Esophagus muscularis mucosa (tissue), 4 donors: ENCODE data around the gene ORM1. TPM values are rescaled to one million over a fixed set of nuclear protein-coding genes. Genes with fewer than 3 reads are reported as not detected.

Experiments used
- DNase-seq: peaks from one replicate; pipeline ENCODE4 v3.0.0-alpha.2; 2017; ENCODE audit errors: extremely low spot score
- H3K27ac ChIP-seq, 4 donors: fragments of 200-600 bp; sonication (generic); replicated peaks in 1 of 4; 1 replicate in 3 of 4; 2 replicates in 1 of 4; pipeline ENCODE4 v1.5.1; 2016 to 2019; ENCODE audit warnings: mild to moderate bottlenecking in 1 of 4
- H3K27me3 ChIP-seq, 4 donors: fragments of 200-600 bp; sonication (generic); one replicate each; pipeline versions ENCODE4 v1.5.1 to v1.6.0; 2016 to 2019
- H3K36me3 ChIP-seq, 4 donors: fragments of 200-600 bp; sonication (generic); one replicate each; pipeline ENCODE4 v1.5.1; 2016 to 2019
- H3K4me1 ChIP-seq, 4 donors: fragments of 200-600 bp; sonication (generic); one replicate each; pipeline ENCODE4 v1.5.1; 2016 to 2019
- H3K4me3 ChIP-seq, 4 donors: fragments of 200-600 bp; sonication (generic); 1 replicate in 2 of 4; 2 replicates in 2 of 4; pipeline ENCODE4 v1.5.1; 2016 to 2019; ENCODE audit warnings: mild to moderate bottlenecking in 4 of 4, moderate library complexity in 1 of 4
- H3K9me3 ChIP-seq, 4 donors: fragments of 200-600 bp; sonication (generic); 1 replicate in 3 of 4; 2 replicates in 1 of 4; pipeline ENCODE4 v1.5.1; 2016 to 2019
- CTCF ChIP-seq, 3 experiments: fragments of 200-600 bp in 2 of 3; fragments of 450-650 bp in 1 of 3; sonication (generic) in 2 of 3; IDR thresholded peaks; one replicate each; pipeline ENCODE4 v1.5.1; 2017 to 2019; ENCODE audit warnings: antibody characterized with exemption in 3 of 3, mild to moderate bottlenecking in 2 of 3, moderate library complexity in 1 of 3
- EP300 ChIP-seq: sonication (generic); formaldehyde crosslinking; IDR thresholded peaks from one replicate; pipeline ENCODE4 v1.6.1; 2017; ENCODE audit warnings: antibody characterized with exemption
- POLR2A ChIP-seq: fragments of 450-650 bp; IDR thresholded peaks from one replicate; pipeline ENCODE4 v1.6.1; 2017; ENCODE audit warnings: antibody characterized with exemption, moderate library complexity, mild to moderate bottlenecking, low read depth
- POLR2AphosphoS5 ChIP-seq, 2 donors: sonication (generic); formaldehyde crosslinking; IDR thresholded peaks; one replicate each; pipeline ENCODE4 v1.6.1; 2017; ENCODE audit warnings: antibody characterized with exemption in 2 of 2
- WGBS: methylation state at CpG from one replicate; pipeline ENCODE4 v1.1.5; 2018; 5-methylcytosine and 5-hydroxymethylcytosine counted together
- intact Hi-C: fragments of 100-400 bp; cut with DNase I; formaldehyde crosslinking; loops from one replicate; pipeline ENCODE4 v1.15.1; 2023
- total RNA-seq, 4 donors: library from RNA; depleted of rRNA; stranded (reverse); fragments of >200 nt; gene quantifications; one replicate each; pipeline versions ENCODE4 v1.1.0 to v1.2.1, GENCODE V29; 2016

ORM1 gene
- total RNA-seq, 4 donors from 2014 or later, result 1.3 TPM; not detected in 3

- Histone ChIP-seq H3K4me1 (no peaks in the 10 kb centered on the region), H3K36me3 (peaks cover 0 to 3% (median 0%) of the 10 kb centered on the region in 4 donors), H3K9me3 (no peaks in the 10 kb centered on the region), H3K4me3 (no peak overlapping the region), H3K27ac (no peak overlapping the region), H3K27me3 (peaks cover 0 to 6% (median 0%) of the 10 kb centered on the region in 4 donors)
- 79% methylated on average over 8 of the region's 10 CpGs for WGBS
- no peak for DNase-seq
- intact Hi-C loops, result no loop called here
- TF ChIP-seq POLR2A (no peak), EP300 (no peak), CTCF (IDR thresholded peaks at IDR 0.05) (no peak), POLR2AphosphoS5 (IDR thresholded peaks at IDR 0.05) (no peak)
Observed at GRCh38 chr9:114286146-114286679, 36.7 kb upstream of the ORM1 start.

GRCh38 chr9:114287001-114287762, 35.7 kb upstream of the ORM1 start:
- 88% methylated on average over 14 of the region's 16 CpGs for WGBS
- peaks cover 0 to 13% (median 0%) of the 10 kb centered on the region in 4 donors for H3K27me3 ChIP-seq
- no peak for DNase-seq
- TF ChIP-seq EP300 (no peak), POLR2A (no peak)
- no peaks in the 10 kb centered on the region for H3K9me3 ChIP-seq
- peaks cover 0 to 5% (median 2%) of the 10 kb centered on the region in 4 donors for H3K36me3 ChIP-seq
- no peak overlapping the region for H3K4me3 ChIP-seq
- H3K4me1 ChIP-seq, result no peaks in the 10 kb centered on the region
- intact Hi-C loops, result no loop called here
- no peak overlapping the region for H3K27ac ChIP-seq

- 85% methylated on average over 12 of the region's 15 CpGs for WGBS
- no peak overlapping the region for H3K4me3 ChIP-seq
- intact Hi-C loops, result no loop called here
- no peaks in the 10 kb centered on the region for H3K9me3 ChIP-seq
- no peaks in the 10 kb centered on the region for H3K4me1 ChIP-seq
- H3K27me3 ChIP-seq, result peaks cover 0 to 13% (median 0%) of the 10 kb centered on the region in 4 donors
- H3K36me3 ChIP-seq, result peaks cover 0 to 9% (median 4%) of the 10 kb centered on the region in 4 donors
- TF ChIP-seq POLR2A (no peak), EP300 (no peak), CTCF (IDR thresholded peaks at IDR 0.05) (no peak), POLR2AphosphoS5 (IDR thresholded peaks at IDR 0.05) (no peak)
- no peak for DNase-seq
- H3K27ac ChIP-seq, result no peak overlapping the region
Observed at GRCh38 chr9:114287763-114288192, 35.1 kb upstream of the ORM1 start.

GRCh38 chr9:114288193-114289091, 34.5 kb upstream of the ORM1 start:
- no peak for TF ChIP-seq CTCF (IDR thresholded peaks at IDR 0.05)
- no peak for TF ChIP-seq POLR2AphosphoS5 (IDR thresholded peaks at IDR 0.05)
- no peak for TF ChIP-seq POLR2A
- no peak for TF ChIP-seq EP300
- DNase-seq, result no peak
- H3K9me3 ChIP-seq, result no peaks in the 10 kb centered on the region
- no peaks in the 10 kb centered on the region for H3K4me1 ChIP-seq
- H3K27ac ChIP-seq, result no peak overlapping the region
- peaks cover 0 to 13% (median 0%) of the 10 kb centered on the region in 4 donors for H3K27me3 ChIP-seq
- intact Hi-C loops, result no loop called here
- 74% methylated on average over 14 of the region's 23 CpGs for WGBS
- H3K36me3 ChIP-seq, result peaks cover 0 to 9% (median 4%) of the 10 kb centered on the region in 4 donors
- no peak overlapping the region for H3K4me3 ChIP-seq

GRCh38 chr9:114289106-114289505, 33.8 kb upstream of the ORM1 start:
- TF ChIP-seq POLR2AphosphoS5 (IDR thresholded peaks at IDR 0.05), result no peak
- no peak for TF ChIP-seq POLR2A
- no peak for TF ChIP-seq CTCF (IDR thresholded peaks at IDR 0.05)
- TF ChIP-seq EP300, result no peak
- intact Hi-C loops, result no loop called here
- no peaks in the 10 kb centered on the region for H3K4me1 ChIP-seq
- DNase-seq, result no peak
- H3K27ac ChIP-seq, result no peak overlapping the region
- no peaks in the 10 kb centered on the region for H3K9me3 ChIP-seq
- peaks cover 0 to 13% (median 0%) of the 10 kb centered on the region in 4 donors for H3K27me3 ChIP-seq
- 90% methylated on average over 3 of the region's 13 CpGs for WGBS
- H3K4me3 ChIP-seq, result no peak overlapping the region
- H3K36me3 ChIP-seq, result peaks cover 0 to 9% (median 4%) of the 10 kb centered on the region in 4 donors
